NT2/D1 (cell line): ENCODE results near the gene PRIMA1.

Experiments
- SUZ12 ChIP-seq: IDR thresholded peaks from 2 replicates; pipeline ENCODE4 v1.6.1; 2011; ENCODE audit not compliant: insufficient read length, insufficient read depth; ENCODE audit errors: extremely low read depth
- YY1 ChIP-seq: IDR thresholded peaks from 2 replicates; pipeline ENCODE4 v1.6.1; 2011; ENCODE audit not compliant: insufficient read length, insufficient read depth
- ZNF274 ChIP-seq: IDR thresholded peaks from 2 replicates; pipeline ENCODE4 v1.6.1; 2011; ENCODE audit warnings: mild to moderate bottlenecking, low read depth, low read length

GRCh38 chr14:93789228-93790130 is 1.2 kb upstream of the PRIMA1 start:
- TF ChIP-seq ZNF274 (no peak), YY1 (no peak), SUZ12 (no peak)
